HepG2 (cell line): ENCODE data around the gene KLHL35. TPM values are rescaled to one million over a fixed set of nuclear protein-coding genes. Genes with fewer than 3 reads are reported as not detected.

Experiments
- ATAC-seq: fragments of 200-7000 bp; cut with Tn5 transposase; 3 replicates; pipeline ENCODE4 v1.9.1; 2020; ENCODE audit warnings: mild to moderate bottlenecking, moderate library complexity
- Bru-seq: library from RNA; stranded (reverse); fragments of 400-500 nt; gene quantifications from one replicate; lab custom pipeline; 2021; lab: Mats Ljungman, UMichigan
- BruChase-seq, 2 experiments: library from RNA; stranded (reverse); fragments of 400-500 nt; gene quantifications; one replicate each; lab custom pipeline; 2021; lab: Mats Ljungman, UMichigan
- BruUV-seq: library from RNA; stranded (reverse); fragments of 400-500 nt; replicated peaks from 2 replicates; lab custom pipeline; 2021; lab: Mats Ljungman, UMichigan
- CTCF ChIA-PET: fragments of 300-600 bp; formaldehyde crosslinking; extraction: SDS; loops from one replicate; lab custom pipeline; 2021; ENCODE audit warnings: low total read pairs, inconsistent platforms, low intra/inter-chr PET ratio; lab: Yijun Ruan, JAX
- POLR2A ChIA-PET: fragments of 350-600 bp; sonication (Branson Sonifier 250); formaldehyde crosslinking; loops from one replicate; lab custom pipeline; 2020; ENCODE audit warnings: antibody characterized with exemption, inconsistent platforms; lab: Yijun Ruan, JAX
- DNase-seq: peaks from one replicate; pipeline ENCODE4 v3.0.0-alpha.2; 2015; ENCODE audit warnings: low spot score
- FAIRE-seq: peaks from 3 replicates; lab custom pipeline; 2011; peaks lifted over from hg19 to GRCh38; lab: Jason Lieb, UNC
- H2AFZ ChIP-seq: one replicate; pipeline ENCODE4 v1.6.1; 2011; ENCODE audit warnings: low read length, inconsistent platforms
- H3K27ac ChIP-seq: fragments of 300-600 bp; 3 replicates; pipeline ENCODE4 v1.8.0; 2011; ENCODE audit warnings: mixed run types, mild to moderate bottlenecking, mixed read lengths, low read length, inconsistent platforms; ENCODE audit not compliant: insufficient read depth; ENCODE audit errors: extremely low read length
- H3K27me3 ChIP-seq, 2 experiments: fragments of 200-600 bp in 1 of 2; 2 replicates in 1 of 2; 3 replicates in 1 of 2; pipeline versions ENCODE4 v1.6.0 to v1.8.0; 2011; ENCODE audit warnings: low read length in 2 of 2, mild to moderate bottlenecking in 2 of 2, moderate library complexity in 2 of 2, inconsistent platforms in 1 of 2; ENCODE audit not compliant: insufficient read depth in 2 of 2, control insufficient read depth in 1 of 2
- H3K36me3 ChIP-seq, 2 experiments: fragments of 200-600 bp in 1 of 2; replicated peaks in 1 of 2; 2 replicates in 1 of 2; 3 replicates in 1 of 2; pipeline versions ENCODE4 v1.5.1 to v1.8.0; 2011; ENCODE audit warnings: low read length in 2 of 2, inconsistent platforms in 1 of 2; ENCODE audit not compliant: insufficient read depth in 2 of 2, control insufficient read depth in 1 of 2
- H3K4me1 ChIP-seq: 2 replicates; pipeline ENCODE4 v1.5.1; 2012; ENCODE audit warnings: low read length, inconsistent platforms; ENCODE audit not compliant: insufficient read depth
- H3K4me2 ChIP-seq: 2 replicates; pipeline ENCODE4 v1.6.0; 2011; ENCODE audit warnings: low read depth, low read length, inconsistent platforms
- H3K4me3 ChIP-seq, 3 experiments: fragments of 200-600 bp in 1 of 3; sonication (generic), shearing (Covaris generic) in 1 of 3; replicated peaks in 1 of 3; 2 replicates each; pipeline ENCODE4 v1.5.1; 2011 to 2016; ENCODE audit warnings: low read length in 3 of 3, inconsistent platforms in 2 of 3, low read depth in 2 of 3, mild to moderate bottlenecking in 2 of 3, control low read depth in 1 of 3, mixed read lengths in 1 of 3; ENCODE audit not compliant: insufficient read depth in 1 of 3
- H3K79me2 ChIP-seq: one replicate; pipeline ENCODE4 v1.6.1; 2011; ENCODE audit warnings: low read length, inconsistent platforms; ENCODE audit not compliant: insufficient read depth
- H3K9ac ChIP-seq: 2 replicates; pipeline ENCODE4 v1.6.0; 2011; ENCODE audit warnings: mild to moderate bottlenecking, low read depth, low read length, inconsistent platforms; ENCODE audit not compliant: insufficient read depth
- H3K9me3 ChIP-seq: 2 replicates; pipeline ENCODE4 v1.5.1; 2012; ENCODE audit warnings: mild to moderate bottlenecking, low read length
- H4K20me1 ChIP-seq: 2 replicates; pipeline ENCODE4 v1.6.0; 2011; ENCODE audit warnings: inconsistent platforms, mild to moderate bottlenecking, low read length, moderate library complexity; ENCODE audit not compliant: insufficient read depth
- AGO2 ChIP-seq: fragments of 200-400 bp; formaldehyde crosslinking; optimal IDR thresholded peaks from 2 replicates; pipeline ENCODE3; 2017; ENCODE audit warnings: mild to moderate bottlenecking, low read depth, low read length, moderate library complexity
- GABPA ChIP-seq, 2 experiments: IDR thresholded peaks; 2 replicates each; pipeline ENCODE4 v1.6.1; 2011 to 2016; ENCODE audit warnings: low read depth in 2 of 2, low read length in 1 of 2, missing biosample characterization in 1 of 2, missing genetic modification characterization in 1 of 2
- KDM2A ChIP-seq: sonication (generic); formaldehyde crosslinking; IDR thresholded peaks from 2 replicates; pipeline ENCODE4 v1.4.0; 2020; ENCODE audit warnings: low read depth, missing genetic modification reagents, borderline replicate concordance
- REPIN1 ChIP-seq: sonication (generic); formaldehyde crosslinking; IDR thresholded peaks from 2 replicates; pipeline ENCODE4 v1.8.0; 2022; ENCODE audit warnings: missing genetic modification reagents, low read depth, mild to moderate bottlenecking, borderline replicate concordance
- THAP11 ChIP-seq: IDR thresholded peaks from 2 replicates; pipeline ENCODE4 v1.6.1; 2016; ENCODE audit warnings: missing biosample characterization, missing genetic modification reagents
- TMF1 ChIP-seq: sonication (generic); formaldehyde crosslinking; IDR thresholded peaks from 2 replicates; pipeline ENCODE4 v1.8.1; 2022; ENCODE audit warnings: low read depth, missing genetic modification reagents
- WGBS: methylation state at CpG from one replicate; pipeline ENCODE4 v1.1.6; 2017; ENCODE audit warnings: low lambda C conversion rate; 5-methylcytosine and 5-hydroxymethylcytosine counted together
- in situ Hi-C: cut with HindIII; loops from 2 replicates; pipeline ENCODE4 v1.10.0; 2017; ENCODE audit warnings: low pct_unique_long_range_greater_than_20kb; ENCODE audit not compliant: extremely low pct_ligation_motif_present
- intact Hi-C: fragments of 100-400 bp; cut with micrococcal nuclease; formaldehyde crosslinking; loops from one replicate; pipeline ENCODE4 v1.10.0; 2022; ENCODE audit not compliant: unreplicated experiment
- long read RNA-seq, 2 experiments: library from RNA in 1 of 2; library from polyadenylated mRNA in 1 of 2; stranded (forward) in 1 of 2; unstranded in 1 of 2; transcript quantifications; one replicate each; pipeline ENCODE4 v2.0.0, GENCODE V29; 2019 to 2022
- polyA minus RNA-seq, 3 experiments: library from RNA; depleted of rRNA, polyadenylated mRNA; stranded (reverse); fragments of >200 nt; gene quantifications; 2 replicates each; pipeline ENCODE4 v1.2.3, GENCODE V29; 2011; ENCODE audit warnings: low replicate concordance in 1 of 3
- polyA plus RNA-seq, 8 experiments: library from polyadenylated mRNA; depleted of rRNA in 3 of 8; stranded (reverse) in 7 of 8; unstranded in 1 of 8; fragments of >200 nt; fragmentation: Illumina TruSeq in 4 of 8; extraction: Trizol in 4 of 8; gene quantifications; 2 replicates each; pipeline versions ENCODE4 v1.2.1 to v1.2.3, GENCODE V29; 2011 to 2016; ENCODE audit warnings: low read depth in 4 of 8, missing spikeins in 1 of 8, mixed read lengths in 1 of 8; ENCODE audit not compliant: insufficient read depth in 1 of 8
- total RNA-seq, 5 experiments: library from RNA; depleted of rRNA; stranded (reverse); fragments of >200 nt; fragmentation: Illumina TruSeq; extraction: Trizol; gene quantifications; 2 replicates each; pipeline ENCODE4 v1.2.3, GENCODE V29; 2016; ENCODE audit warnings: low read depth in 1 of 5

Gene KLHL35, protein sequence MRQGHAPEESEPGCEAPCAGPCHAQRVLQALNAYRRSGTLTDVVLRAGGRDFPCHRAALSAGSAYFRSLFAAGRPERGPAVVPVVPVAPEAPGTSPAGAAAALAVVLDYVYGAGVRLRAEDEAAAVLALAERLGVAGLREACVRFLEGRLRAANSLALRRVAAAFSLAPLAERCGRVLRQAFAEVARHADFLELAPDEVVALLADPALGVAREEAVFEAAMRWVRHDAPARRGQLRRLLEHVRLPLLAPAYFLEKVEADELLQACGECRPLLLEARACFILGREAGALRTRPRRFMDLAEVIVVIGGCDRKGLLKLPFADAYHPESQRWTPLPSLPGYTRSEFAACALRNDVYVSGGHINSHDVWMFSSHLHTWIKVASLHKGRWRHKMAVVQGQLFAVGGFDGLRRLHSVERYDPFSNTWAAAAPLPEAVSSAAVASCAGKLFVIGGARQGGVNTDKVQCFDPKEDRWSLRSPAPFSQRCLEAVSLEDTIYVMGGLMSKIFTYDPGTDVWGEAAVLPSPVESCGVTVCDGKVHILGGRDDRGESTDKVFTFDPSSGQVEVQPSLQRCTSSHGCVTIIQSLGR
- total RNA-seq (2016; rRNA removed; fragmentation: Illumina TruSeq; extraction: Trizol) (not detected in 2 replicates), polyA plus RNA-seq (2011; rRNA removed) (not detected in 2 replicates), polyA minus RNA-seq (2011; rRNA and poly(A)+ RNA removed; ENCODE audit: low replicate concordance) (9.7 TPM in 1 of 2 replicates, not detected in the other), Bru-seq, nascent RNA (percentile 17 among the genes with signal in this experiment), BruChase-seq, experiment 1, labeled RNA remaining after a 6-hour chase (percentile 38 among the genes with signal in this experiment), BruChase-seq, experiment 2, labeled RNA remaining after a 2-hour chase (percentile 34 among the genes with signal in this experiment)
- not detected in 2 replicates for total RNA-seq (2016; cell fraction: cytosol; rRNA removed; fragmentation: Illumina TruSeq; extraction: Trizol; ENCODE audit: low read depth)
- total RNA-seq (2016; cell fraction: insoluble cytoplasmic fraction; rRNA removed; fragmentation: Illumina TruSeq; extraction: Trizol), result not detected in 2 replicates
- not detected in 2 replicates for total RNA-seq (2016; cell fraction: membrane; rRNA removed; fragmentation: Illumina TruSeq; extraction: Trizol)
- total RNA-seq (2016; cell fraction: nucleus; rRNA removed; fragmentation: Illumina TruSeq; extraction: Trizol), result not detected in 2 replicates
- 0.03 TPM in 1 of 2 replicates, not detected in the other for polyA plus RNA-seq (2011; cell fraction: cytosol; rRNA removed)
- 0.10 and 0.14 TPM in 2 replicates for polyA plus RNA-seq (2011; cell fraction: nucleus; rRNA removed)
- 0.12 TPM in 1 of 2 replicates, not detected in the other for polyA plus RNA-seq (2012)
- not detected in 2 replicates for polyA plus RNA-seq (2016; cell fraction: cytosol; fragmentation: Illumina TruSeq; extraction: Trizol; ENCODE audit: low read depth)
- not detected in 2 replicates for polyA plus RNA-seq (2016; cell fraction: insoluble cytoplasmic fraction; fragmentation: Illumina TruSeq; extraction: Trizol; ENCODE audit: low read depth)
- not detected in 2 replicates for polyA plus RNA-seq (2016; cell fraction: membrane; fragmentation: Illumina TruSeq; extraction: Trizol; ENCODE audit: low read depth)
- 1.3 TPM in 1 of 2 replicates, not detected in the other for polyA plus RNA-seq (2016; cell fraction: nucleus; fragmentation: Illumina TruSeq; extraction: Trizol; ENCODE audit: insufficient read depth, low read depth)
- 0.70 TPM in 1 of 2 replicates, not detected in the other for polyA minus RNA-seq (2011; cell fraction: cytosol; rRNA and poly(A)+ RNA removed)
- polyA minus RNA-seq (2011; cell fraction: nucleus; rRNA and poly(A)+ RNA removed), result 0.64 TPM in 1 of 2 replicates, not detected in the other
- long read RNA-seq, experiment 1, result 0 reads
- long read RNA-seq, experiment 2, result 0 reads

DNA sequence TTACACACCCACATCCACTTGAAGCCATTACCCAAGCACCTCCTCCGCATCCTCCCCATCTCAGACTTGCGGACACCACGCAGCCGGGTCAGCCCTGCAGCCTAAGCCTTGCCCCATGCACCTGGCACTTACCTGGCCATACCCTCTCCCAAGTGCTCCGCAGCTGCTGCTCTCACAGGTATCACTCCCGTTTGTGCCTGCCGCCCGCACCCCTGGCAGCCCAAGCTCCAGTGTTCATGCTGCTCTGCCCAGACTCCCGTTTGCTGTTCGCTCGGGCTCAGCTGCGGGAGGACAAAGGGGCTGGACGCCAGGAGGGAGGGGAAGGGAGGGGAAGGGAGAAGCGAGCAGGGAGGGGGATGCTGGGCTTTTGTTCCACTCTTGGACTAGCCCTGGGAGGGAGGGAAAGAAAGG lies at the start of gene KLHL35:
TSS of gene KLHL35 (minus strand) at position 293 of the 411 bp plus-strand sequence. CDS start 2,574 bp downstream, outside the sequence.
- POLR2A ChIA-PET, result interaction anchor here (1.1 to 2.3 kb wide), 3 partner anchors 19 to 90 kb away, joined by 3 to 6 read pairs (median 3); no protein-coding TSS in a partner anchor
- Histone ChIP-seq H3K27ac (no peak within 1 kb of the TSS), H4K20me1 (no peaks in the 10 kb centered on the region), H3K4me3 (no peak within 1 kb of the TSS), H2AFZ (no peak within 1 kb of the TSS), H3K27me3 (peaks cover 3 to 25% of the 10 kb centered on the region in 2 experiments; a peak in 4 of 5 replicates), H3K9ac (no peak within 1 kb of the TSS), H3K4me1 (peaks cover 36% of the 10 kb centered on the region), H3K4me2 (no peak within 1 kb of the TSS), H3K9me3 (no peaks in the 10 kb centered on the region), H3K79me2 (no peaks in the 10 kb centered on the region), H3K36me3 (peaks cover 4 to 28% of the 10 kb centered on the region in 2 experiments; a peak in 1 of 5 replicates)
- in situ Hi-C loops (no loop called here), intact Hi-C loops (no loop called here)
- 0 out of 2 replicates have a peak, but pooled peaks have one; percentile 42 for TF ChIP-seq KDM2A
- peak; percentile 61 for TF ChIP-seq AGO2
- TF ChIP-seq REPIN1 (CRISPR knock-in tag), result 0 out of 2 replicates have a peak, but pooled peaks have one; percentile 51
- 0 out of 2 replicates have a peak, but pooled peaks have one; percentile 31 for TF ChIP-seq TMF1
- no peak for TF ChIP-seq GABPA (IDR thresholded peaks at IDR 0.05; ENCODE audit: low read depth, low read length)
- no peak for TF ChIP-seq GABPA (CRISPR knock-in tag; IDR thresholded peaks at IDR 0.05; ENCODE audit: low read depth)
- no peak for TF ChIP-seq THAP11 (CRISPR knock-in tag)
- DNase-seq (no peak), ATAC-seq (no peak), FAIRE-seq (no peak)
- no TSS peak for BruUV-seq
- CTCF ChIA-PET, result no interaction called here
- WGBS, result 58% methylated on average over 14 of the region's 14 CpGs
